Heart left ventricle (tissue), 13 donors: ENCODE data around the gene PRELID2.

Experiments used
- POLR2A ChIP-seq, 2 donors: fragments of 450-650 bp; IDR thresholded peaks; one replicate each; pipeline ENCODE4 v1.6.1; 2017; ENCODE audit warnings: antibody characterized with exemption in 2 of 2, mild to moderate bottlenecking in 2 of 2, moderate library complexity in 2 of 2
- TF ChIP-seq, protein P1 (sequence below), 12 donors: fragments of 200-600 bp; sonication (generic) in 4 of 12; IDR thresholded peaks; one replicate each; pipeline versions ENCODE4 v1.5.0 to v1.8.0; 2018 to 2022; ENCODE audit warnings: antibody characterized with exemption in 12 of 12, mild to moderate bottlenecking in 5 of 12
- donor health status: ischemic (EF 13 %, LVEDD 7.1; RV severe dilation, severe dysfunction).
- donor health status: DM: no; HTN: yes; CAD: no.
- donor health status: DM: no; HTN: no; CAD: no.
- donor health status: ischemic (EF 25% LVEDD 6.9; RV normal size, moderate dysfunction).
- donor health status: ischemic (EF 25% LVEDD 5.7; RV mildly dilated, moderate dysfunction).
- donor health status: ischemic (EF 35%, LVEDD 5.7; RV mildly dilated, moderate dysfunction).
- donor health status: nonischemic (EF 11% LVEDD 7.7; RV severe dilation, severe dysfunction).
- donor health status: DM: yes; HTN: yes; CAD: no.
- donor health status: PGD.
- donor health status: ischemic (EF 29% LVEDD 5.4; RV normal size, mild dysfunction).
- donor health status: nonischemic (EF 23%, LVEDD 6.1; RV moderate dilation, normal function).

DNA sequence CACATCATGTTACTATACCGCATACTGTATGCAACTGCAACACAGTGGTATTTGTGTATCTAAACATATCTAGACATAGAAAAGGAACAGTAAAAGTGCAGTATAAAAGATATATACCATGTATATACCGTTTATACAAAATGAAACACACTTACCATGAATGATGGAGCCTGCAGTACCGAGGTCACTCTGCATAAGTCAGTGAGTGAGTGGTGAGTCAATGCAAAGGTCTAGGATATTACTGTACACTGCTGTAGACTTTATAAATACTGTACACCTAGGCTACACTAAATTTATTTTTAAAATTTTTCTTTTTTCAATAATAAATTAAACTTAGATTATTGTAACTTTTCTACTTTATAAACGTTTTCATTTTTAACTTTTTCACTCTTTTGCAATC, 29.3 kb downstream of the PRELID2 start:
- TF ChIP-seq, protein P1, sequence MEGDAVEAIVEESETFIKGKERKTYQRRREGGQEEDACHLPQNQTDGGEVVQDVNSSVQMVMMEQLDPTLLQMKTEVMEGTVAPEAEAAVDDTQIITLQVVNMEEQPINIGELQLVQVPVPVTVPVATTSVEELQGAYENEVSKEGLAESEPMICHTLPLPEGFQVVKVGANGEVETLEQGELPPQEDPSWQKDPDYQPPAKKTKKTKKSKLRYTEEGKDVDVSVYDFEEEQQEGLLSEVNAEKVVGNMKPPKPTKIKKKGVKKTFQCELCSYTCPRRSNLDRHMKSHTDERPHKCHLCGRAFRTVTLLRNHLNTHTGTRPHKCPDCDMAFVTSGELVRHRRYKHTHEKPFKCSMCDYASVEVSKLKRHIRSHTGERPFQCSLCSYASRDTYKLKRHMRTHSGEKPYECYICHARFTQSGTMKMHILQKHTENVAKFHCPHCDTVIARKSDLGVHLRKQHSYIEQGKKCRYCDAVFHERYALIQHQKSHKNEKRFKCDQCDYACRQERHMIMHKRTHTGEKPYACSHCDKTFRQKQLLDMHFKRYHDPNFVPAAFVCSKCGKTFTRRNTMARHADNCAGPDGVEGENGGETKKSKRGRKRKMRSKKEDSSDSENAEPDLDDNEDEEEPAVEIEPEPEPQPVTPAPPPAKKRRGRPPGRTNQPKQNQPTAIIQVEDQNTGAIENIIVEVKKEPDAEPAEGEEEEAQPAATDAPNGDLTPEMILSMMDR (IDR thresholded peaks at IDR 0.05) = no peak
- no peak for TF ChIP-seq POLR2A (IDR thresholded peaks at IDR 0.05)
